Measurements from ENCODE around the gene CALHM4. TPM values are rescaled to one million over a fixed set of nuclear protein-coding genes. Genes with fewer than 3 reads are reported as not detected.

Gene CALHM4
- total RNA-seq, 6 experiments from 2014 or later, result not detected

DNA sequence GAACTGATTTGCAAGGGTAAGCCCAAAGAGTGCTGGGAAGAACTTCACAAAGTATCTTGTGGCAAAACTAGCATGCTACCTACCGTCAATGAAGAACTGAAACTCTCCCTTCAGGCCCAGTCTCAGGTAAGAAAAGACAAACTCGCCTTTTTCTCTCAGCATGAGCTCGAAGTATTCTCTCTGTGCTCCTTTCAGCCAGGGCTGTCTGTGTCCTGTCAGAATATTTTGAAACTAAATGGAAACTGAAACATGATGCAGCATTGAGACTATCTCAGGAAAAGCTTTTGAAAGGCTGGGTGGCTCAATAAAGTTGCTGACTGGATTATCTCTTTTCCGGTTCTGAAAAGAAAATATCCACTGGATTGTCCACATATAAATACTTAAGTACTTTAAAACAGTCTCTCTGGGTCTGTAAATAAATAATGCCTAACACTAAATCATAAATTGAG is 41.4 kb upstream of the CALHM4 start:
- 60% methylated on average over 4 of the region's 4 CpGs for WGBS (ENCODE audit: insufficient coverage, low coverage, low lambda C conversion rate, missing lambda C conversion rate)

DNA sequence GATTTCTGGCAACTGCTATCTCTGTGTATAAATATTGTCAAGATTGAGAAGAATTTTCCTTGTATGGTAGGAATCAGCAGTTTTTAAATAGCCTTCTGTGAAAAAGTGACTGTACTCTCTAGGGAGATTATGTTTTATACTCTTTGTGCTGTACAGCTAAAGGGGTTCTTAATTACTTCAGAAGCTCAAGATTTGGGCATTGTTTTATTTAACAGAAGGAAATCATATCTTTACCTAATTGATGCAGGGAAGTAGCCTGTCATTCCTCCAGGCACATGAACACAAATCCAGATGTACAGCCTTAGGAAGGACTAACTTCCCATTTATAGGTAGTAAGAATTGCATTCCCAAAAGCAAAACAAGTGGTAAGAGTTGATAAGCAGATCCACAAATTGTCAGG is 40.8 kb upstream of the CALHM4 start:
- Histone ChIP-seq H3K4me1 (peaks cover 0 to 4% (median 0%) of the 10 kb centered on the region in 4 donors), H3K4me3 (no peak overlapping the region), H3K27ac (peak overlapping the region in 1 of 3 donors; percentile 60), H3K27me3 (no peaks in the 10 kb centered on the region), H3K9me3 (no peaks in the 10 kb centered on the region), H3K36me3 (no peaks in the 10 kb centered on the region)
- DNase-seq (no peak), ATAC-seq (no peak)
- TF ChIP-seq, protein P1, sequence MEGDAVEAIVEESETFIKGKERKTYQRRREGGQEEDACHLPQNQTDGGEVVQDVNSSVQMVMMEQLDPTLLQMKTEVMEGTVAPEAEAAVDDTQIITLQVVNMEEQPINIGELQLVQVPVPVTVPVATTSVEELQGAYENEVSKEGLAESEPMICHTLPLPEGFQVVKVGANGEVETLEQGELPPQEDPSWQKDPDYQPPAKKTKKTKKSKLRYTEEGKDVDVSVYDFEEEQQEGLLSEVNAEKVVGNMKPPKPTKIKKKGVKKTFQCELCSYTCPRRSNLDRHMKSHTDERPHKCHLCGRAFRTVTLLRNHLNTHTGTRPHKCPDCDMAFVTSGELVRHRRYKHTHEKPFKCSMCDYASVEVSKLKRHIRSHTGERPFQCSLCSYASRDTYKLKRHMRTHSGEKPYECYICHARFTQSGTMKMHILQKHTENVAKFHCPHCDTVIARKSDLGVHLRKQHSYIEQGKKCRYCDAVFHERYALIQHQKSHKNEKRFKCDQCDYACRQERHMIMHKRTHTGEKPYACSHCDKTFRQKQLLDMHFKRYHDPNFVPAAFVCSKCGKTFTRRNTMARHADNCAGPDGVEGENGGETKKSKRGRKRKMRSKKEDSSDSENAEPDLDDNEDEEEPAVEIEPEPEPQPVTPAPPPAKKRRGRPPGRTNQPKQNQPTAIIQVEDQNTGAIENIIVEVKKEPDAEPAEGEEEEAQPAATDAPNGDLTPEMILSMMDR (IDR thresholded peaks at IDR 0.05), result no peak
- no peak for TF ChIP-seq POLR2A (IDR thresholded peaks at IDR 0.05)
- intact Hi-C loops (cut with DNase I), result no loop called here

More for the DNA sequence above, 41.4 kb upstream of the CALHM4 start:
- Histone ChIP-seq H3K4me3 (peak overlapping the region; percentile 11 to 35 (median 12)), H3K27ac (peak overlapping the region; percentile 39 to 67 (median 60)), H3K4me1 (peaks cover 0 to 4% (median 0%) of the 10 kb centered on the region in 4 donors), H3K9me3 (no peaks in the 10 kb centered on the region), H3K36me3 (no peaks in the 10 kb centered on the region), H3K27me3 (no peaks in the 10 kb centered on the region)
- peak; percentile 42 to 69 (median 62) for ATAC-seq
- no peak for DNase-seq
- intact Hi-C loops (cut with DNase I), result no loop called here
- TF ChIP-seq, protein P1 (IDR thresholded peaks at IDR 0.05), result no peak
- TF ChIP-seq POLR2A (IDR thresholded peaks at IDR 0.05), result no peak

DNA sequence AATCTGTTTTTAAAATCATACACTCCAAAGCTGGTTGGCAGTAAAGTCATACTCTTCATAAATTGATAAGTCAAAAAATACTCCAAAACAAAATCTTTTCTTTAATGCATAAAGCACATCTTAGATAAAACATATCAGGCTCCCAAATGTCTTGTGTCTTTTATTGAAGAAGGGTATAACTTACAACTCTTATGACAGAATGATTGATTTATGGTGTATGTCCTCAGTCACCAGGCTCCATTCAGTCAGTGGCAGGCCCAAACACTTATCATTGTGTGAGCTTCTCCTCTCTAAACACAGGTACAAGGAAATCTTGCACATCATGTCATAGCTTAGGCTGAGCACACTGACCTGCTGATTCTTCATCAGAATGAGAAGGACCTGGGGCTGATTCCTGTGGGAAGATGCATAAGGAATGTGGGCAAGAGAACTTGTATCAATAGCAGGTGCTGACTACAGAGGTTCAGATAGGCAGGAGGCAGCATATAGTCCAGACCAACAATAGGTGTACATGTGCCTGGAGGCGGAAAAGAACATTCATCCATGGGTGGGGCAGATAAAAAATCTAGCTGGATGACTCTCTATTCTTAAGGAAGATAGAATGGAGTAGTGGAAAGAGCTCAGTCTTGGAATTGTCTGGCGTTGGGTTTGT is 40.2 kb upstream of the CALHM4 start:
- H3K4me3 ChIP-seq, result no peak overlapping the region
- ATAC-seq (no peak), DNase-seq (no peak)
- WGBS (ENCODE audit: insufficient coverage, low coverage, low lambda C conversion rate, missing lambda C conversion rate), result 64% methylated on average over 2 of the region's 2 CpGs
- TF ChIP-seq POLR2A (IDR thresholded peaks at IDR 0.05), result no peak
- TF ChIP-seq, protein P1 (IDR thresholded peaks at IDR 0.05), result no peak
- no peaks in the 10 kb centered on the region for H3K36me3 ChIP-seq
- no peaks in the 10 kb centered on the region for H3K27me3 ChIP-seq
- intact Hi-C loops (cut with DNase I), result no loop called here
- no peak overlapping the region for H3K27ac ChIP-seq
- no peaks in the 10 kb centered on the region for H3K9me3 ChIP-seq
- H3K4me1 ChIP-seq, result peaks cover 0 to 4% (median 0%) of the 10 kb centered on the region in 4 donors

DNA sequence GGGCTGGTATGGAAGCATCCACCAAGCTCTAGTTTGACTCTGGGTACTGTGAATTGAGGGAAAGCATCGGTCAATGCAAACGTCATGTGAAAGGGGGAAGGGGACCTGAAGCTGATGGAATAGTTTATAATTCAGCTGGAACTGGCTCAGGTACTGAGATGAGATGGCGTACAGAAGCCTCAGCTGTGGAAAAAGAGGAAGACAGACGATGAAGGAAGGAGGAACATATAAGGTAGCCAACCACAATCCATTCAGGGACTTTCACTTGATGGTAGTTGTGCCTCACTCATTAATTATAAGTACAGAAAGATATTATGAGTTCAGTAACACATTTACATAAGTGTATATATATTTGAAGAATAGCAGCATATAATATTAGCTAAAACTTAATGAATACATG is 39.4 kb upstream of the CALHM4 start:
- Histone ChIP-seq H3K4me3 (no peak overlapping the region), H3K9me3 (no peaks in the 10 kb centered on the region), H3K27ac (no peak overlapping the region), H3K27me3 (no peaks in the 10 kb centered on the region), H3K36me3 (no peaks in the 10 kb centered on the region), H3K4me1 (peaks cover 0 to 4% (median 0%) of the 10 kb centered on the region in 4 donors)
- no peak for DNase-seq
- 59% methylated on average over 4 of the region's 4 CpGs for WGBS (ENCODE audit: insufficient coverage, low coverage, low lambda C conversion rate, missing lambda C conversion rate)
- TF ChIP-seq POLR2A (IDR thresholded peaks at IDR 0.05), result no peak
- TF ChIP-seq, protein P1 (IDR thresholded peaks at IDR 0.05), result no peak
- no peak for ATAC-seq
- intact Hi-C loops (cut with DNase I), result no loop called here

Data from right lobe of liver (tissue), 6 donors.